ENCODE results near the gene UBXN1. TPM values are rescaled to one million over a fixed set of nuclear protein-coding genes. Genes with fewer than 3 reads are reported as not detected.
"Not testable (repeated sequence)": the region's sequence is repeated elsewhere in the genome, so short reads cannot be mapped to it uniquely, and the experiment has no call there.

Gene UBXN1
- total RNA-seq, 4 donors from 2014 or later, result 140 to 205 (median 162) TPM

DNA sequence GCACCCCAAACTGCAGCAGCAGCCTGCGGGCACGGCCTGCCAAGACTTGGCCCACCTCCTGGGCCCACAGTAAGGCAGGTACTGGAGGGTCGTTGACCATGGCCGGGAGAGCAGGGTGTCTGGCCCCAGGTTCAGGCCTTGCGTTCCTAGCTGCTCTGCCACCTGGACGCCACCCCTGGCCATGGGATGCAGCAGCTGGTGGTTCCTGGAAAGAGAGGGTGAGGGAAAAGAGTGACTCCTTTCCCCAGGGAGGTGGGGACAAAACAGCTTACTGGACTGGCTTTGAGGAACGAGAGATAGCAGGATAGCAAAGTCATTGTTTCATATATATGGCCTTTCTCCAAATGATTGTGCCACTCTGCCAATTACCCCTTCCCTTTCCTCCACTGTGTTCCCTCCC, 26.5 kb upstream of the UBXN1 start:
- Histone ChIP-seq H3K4me3 (peak overlapping the region; percentile 66 to 86 (median 78)), H3K4me1 (peaks cover 0 to 46% (median 29%) of the 10 kb centered on the region in 4 donors), H3K36me3 (peaks cover 0 to 27% (median 0%) of the 10 kb centered on the region in 3 donors), H3K9me3 (no peaks in the 10 kb centered on the region), H3K27ac (peak overlapping the region in 3 of 4 donors; percentile 77 to 89 (median 87)), H3K27me3 (no peaks in the 10 kb centered on the region)
- TF ChIP-seq CTCF (IDR thresholded peaks at IDR 0.05) (no peak), EP300 (IDR thresholded peaks at IDR 0.05) (no peak), POLR2A (IDR thresholded peaks at IDR 0.05) (no peak)
- no peak for DNase-seq (ENCODE audit: low spot score in 2 of 2)
- WGBS, 2 donors, result 41 to 58% methylated on average over 7 of the region's 7 CpGs

DNA sequence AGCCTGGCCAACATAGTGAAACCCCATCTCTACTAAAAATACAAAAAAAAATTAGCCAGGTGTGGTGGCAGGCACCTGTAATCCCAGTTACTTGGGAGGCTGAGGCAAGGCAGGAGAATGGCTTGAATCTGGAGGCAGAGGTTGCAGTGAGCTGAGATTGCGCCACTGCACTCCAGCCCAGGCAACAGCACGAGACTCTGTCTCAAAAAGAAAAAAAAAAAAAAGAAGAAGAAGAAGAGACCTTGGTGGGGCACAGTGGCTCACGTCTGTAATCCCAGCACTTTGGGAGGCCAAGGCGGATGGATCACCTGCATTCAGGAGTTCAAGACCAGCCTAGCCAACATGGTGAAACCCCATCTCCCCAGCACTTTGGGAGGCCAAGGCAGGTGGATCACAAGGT, 25.0 kb upstream of the UBXN1 start:
- Histone ChIP-seq H3K36me3 (peaks cover 0 to 34% (median 0%) of the 10 kb centered on the region in 3 donors), H3K4me1 (peaks cover 0 to 38% (median 22%) of the 10 kb centered on the region in 4 donors)
- not testable (repeated sequence) for H3K27ac ChIP-seq; DNase-seq (ENCODE audit: low spot score in 2 of 2); H3K27me3 ChIP-seq; H3K9me3 ChIP-seq; H3K4me3 ChIP-seq
- WGBS, 2 donors, result 95 to 97% methylated on average over 4 of the region's 4 CpGs

- Histone ChIP-seq H3K4me3 (no peak overlapping the region), H3K27ac (no peak overlapping the region), H3K4me1 (peaks cover 0 to 21% (median 15%) of the 10 kb centered on the region in 4 donors), H3K36me3 (peaks cover 0 to 34% (median 0%) of the 10 kb centered on the region in 3 donors), H3K9me3 (no peaks in the 10 kb centered on the region), H3K27me3 (no peaks in the 10 kb centered on the region)
- 88 to 97% methylated on average over 11 of the region's 11 CpGs for WGBS, 2 donors
- TF ChIP-seq CTCF (IDR thresholded peaks at IDR 0.05) (no peak), EP300 (IDR thresholded peaks at IDR 0.05) (no peak), POLR2A (IDR thresholded peaks at IDR 0.05) (no peak)
- DNase-seq (ENCODE audit: low spot score in 2 of 2), result no peak
Observed at GRCh38 chr11:62702246-62702645, 23.4 kb upstream of the UBXN1 start.

- Histone ChIP-seq H3K36me3 (peaks cover 0 to 50% (median 3%) of the 10 kb centered on the region in 3 donors), H3K27ac (peak overlapping the region in 1 of 4 donors; percentile 29)
Observed at GRCh38 chr11:62694455-62695167, 15.7 kb upstream of the UBXN1 start.

GRCh38 chr11:62693624-62694023, 14.8 kb upstream of the UBXN1 start:
- not testable (repeated sequence) for DNase-seq (ENCODE audit: low spot score in 2 of 2); H3K27me3 ChIP-seq; H3K27ac ChIP-seq; H3K4me3 ChIP-seq; H3K9me3 ChIP-seq
- Histone ChIP-seq H3K4me1 (peaks cover 0 to 23% (median 4%) of the 10 kb centered on the region in 4 donors), H3K36me3 (peaks cover 0 to 49% (median 3%) of the 10 kb centered on the region in 3 donors)
- whole genome bisulfite sequencing, 2 donors, result 74 to 86% methylated on average over 4 of the region's 4 CpGs

More at GRCh38 chr11:62694455-62695167, 15.7 kb upstream of the UBXN1 start:
- peaks cover 0 to 22% (median 4%) of the 10 kb centered on the region in 4 donors for H3K4me1 ChIP-seq
- no peaks in the 10 kb centered on the region for H3K9me3 ChIP-seq
- TF ChIP-seq EP300 (IDR thresholded peaks at IDR 0.05) (peak in 1 of 2 donors; percentile 31), POLR2A (IDR thresholded peaks at IDR 0.05) (no peak), CTCF (IDR thresholded peaks at IDR 0.05) (peak; percentile 70 to 84 (median 83))
- WGBS, 2 donors, result 47 to 49% methylated on average over 14 of the region's 14 CpGs
- DNase-seq (ENCODE audit: low spot score in 2 of 2), result peak; percentile 79 to 90
- no peaks in the 10 kb centered on the region for H3K27me3 ChIP-seq
- H3K4me3 ChIP-seq, result no peak overlapping the region

DNA sequence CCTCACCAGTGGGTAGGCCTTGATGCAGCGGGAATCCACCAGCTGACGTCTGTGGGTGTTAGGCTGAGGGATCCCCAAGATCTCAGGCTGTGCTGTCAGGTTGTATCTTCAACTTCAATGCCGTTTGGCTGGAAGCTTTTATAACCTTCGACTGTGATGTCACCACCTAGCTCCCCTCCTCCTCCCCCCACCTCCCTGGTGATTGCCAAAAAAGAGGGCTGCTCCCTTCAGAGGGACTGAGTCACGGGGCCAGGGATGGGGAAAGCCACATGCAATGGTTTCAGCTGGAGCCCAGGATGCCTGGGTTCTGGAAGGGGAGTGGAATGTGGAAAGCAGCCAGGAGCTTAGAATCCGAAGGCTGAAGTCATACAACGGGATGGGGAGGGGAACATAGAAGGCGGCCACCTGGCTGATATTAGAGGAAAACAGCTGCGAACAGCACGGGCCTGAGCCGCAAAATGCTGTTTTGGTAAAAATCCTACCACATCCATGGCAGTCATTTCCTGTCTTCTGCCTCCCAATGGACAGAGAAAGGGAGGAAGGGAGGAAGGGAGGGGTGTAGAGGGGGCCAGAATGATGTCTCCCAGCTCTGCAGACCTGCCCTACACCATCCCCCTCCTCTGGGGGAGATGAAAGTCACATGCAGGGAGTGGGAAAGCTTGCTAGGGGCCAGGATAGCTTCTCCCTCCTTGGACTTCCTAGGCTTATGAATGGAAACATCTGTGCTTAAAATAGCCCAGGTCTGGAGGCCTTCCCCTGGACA, 10.7 kb upstream of the UBXN1 start, which contains the start of gene LRRN4CL:
Gene LRRN4CL, minus strand, starts transcription at position 110 of the 763 bp plus-strand sequence. CDS start 1,022 bp downstream, outside the sequence.
- Histone ChIP-seq H3K4me3 (peak within 1 kb of the TSS; percentile 19 to 47 (median 28)), H3K9me3 (no peaks in the 10 kb centered on the region), H3K4me1 (peaks cover 0 to 29% (median 5%) of the 10 kb centered on the region in 4 donors), H3K27me3 (peaks cover 0 to 13% of the 10 kb centered on the region in 2 donors), H3K27ac (peak within 1 kb of the TSS in 3 of 4 donors; percentile 64 to 81 (median 75)), H3K36me3 (peaks cover 0 to 42% (median 3%) of the 10 kb centered on the region in 3 donors)
- DNase-seq (ENCODE audit: low spot score in 2 of 2), result peak; percentile 79 to 88
- TF ChIP-seq POLR2A (IDR thresholded peaks at IDR 0.05) (peak; percentile 28 to 52), EP300 (IDR thresholded peaks at IDR 0.05) (peak in 1 of 2 donors; percentile 82), CTCF (IDR thresholded peaks at IDR 0.05) (no peak)
- 38 to 45% methylated on average over 11 of the region's 11 CpGs for WGBS, 2 donors

Data from tibial nerve (tissue), 4 donors.